PC-9 (cell line): Measurements from ENCODE around the gene TCTN2.

Experiments
- EZH2 ChIP-seq: fragments of 200-600 bp; sonication (generic); IDR thresholded peaks from 2 replicates; pipeline ENCODE4 v1.8.0; 2017; ENCODE audit warnings: antibody characterized with exemption, low read depth
- TF ChIP-seq, protein P1 (sequence below): fragments of 200-600 bp; sonication (generic); conservative IDR thresholded peaks from 2 replicates; pipeline ENCODE4 v1.6.1; 2017; ENCODE audit warnings: mixed run types, antibody characterized with exemption, mild to moderate bottlenecking, moderate library complexity

DNA sequence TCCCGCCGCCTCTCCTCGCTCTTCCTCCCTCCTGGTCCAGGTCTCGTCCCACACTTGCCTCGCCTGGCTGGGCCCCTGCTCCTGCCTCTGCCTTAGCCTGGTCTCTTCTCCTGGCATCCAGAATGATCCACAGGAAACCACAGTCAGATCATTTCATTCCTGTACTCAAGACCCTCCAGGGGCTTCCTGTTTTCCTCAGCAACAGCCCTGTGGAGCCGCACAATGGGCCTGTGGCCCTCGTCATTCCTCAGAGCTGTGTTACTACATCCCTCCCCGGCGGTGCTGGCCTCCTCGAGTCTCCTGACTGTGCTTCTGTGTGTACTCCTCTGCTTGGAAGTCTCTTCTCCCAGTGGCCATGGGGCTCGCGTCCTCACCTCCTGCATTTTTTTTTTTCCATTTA lies 61.3 kb downstream of the TCTN2 start:
- TF ChIP-seq, protein P1, sequence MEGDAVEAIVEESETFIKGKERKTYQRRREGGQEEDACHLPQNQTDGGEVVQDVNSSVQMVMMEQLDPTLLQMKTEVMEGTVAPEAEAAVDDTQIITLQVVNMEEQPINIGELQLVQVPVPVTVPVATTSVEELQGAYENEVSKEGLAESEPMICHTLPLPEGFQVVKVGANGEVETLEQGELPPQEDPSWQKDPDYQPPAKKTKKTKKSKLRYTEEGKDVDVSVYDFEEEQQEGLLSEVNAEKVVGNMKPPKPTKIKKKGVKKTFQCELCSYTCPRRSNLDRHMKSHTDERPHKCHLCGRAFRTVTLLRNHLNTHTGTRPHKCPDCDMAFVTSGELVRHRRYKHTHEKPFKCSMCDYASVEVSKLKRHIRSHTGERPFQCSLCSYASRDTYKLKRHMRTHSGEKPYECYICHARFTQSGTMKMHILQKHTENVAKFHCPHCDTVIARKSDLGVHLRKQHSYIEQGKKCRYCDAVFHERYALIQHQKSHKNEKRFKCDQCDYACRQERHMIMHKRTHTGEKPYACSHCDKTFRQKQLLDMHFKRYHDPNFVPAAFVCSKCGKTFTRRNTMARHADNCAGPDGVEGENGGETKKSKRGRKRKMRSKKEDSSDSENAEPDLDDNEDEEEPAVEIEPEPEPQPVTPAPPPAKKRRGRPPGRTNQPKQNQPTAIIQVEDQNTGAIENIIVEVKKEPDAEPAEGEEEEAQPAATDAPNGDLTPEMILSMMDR, result no peak
- no peak for TF ChIP-seq EZH2
